ENCODE measurements around the gene ORM1. TPM values are rescaled to one million over a fixed set of nuclear protein-coding genes. Genes with fewer than 3 reads are reported as not detected.

The ORM1 gene
- total and polyA plus RNA-seq, 8 donors: 3.0 to 87.0 (median 5.9) TPM

GRCh38 chr9:114280636-114281472, 42.0 kb upstream of the ORM1 start:
- Histone ChIP-seq H3K4me1 (no peaks in the 10 kb centered on the region), H3K9me3 (no peaks in the 10 kb centered on the region), H3K27ac (no peak overlapping the region), H3K27me3 (peaks cover 0 to 5% of the 10 kb centered on the region in 2 donors), H3K36me3 (peaks cover 0 to 8% of the 10 kb centered on the region in 2 donors), H3K4me3 (no peak overlapping the region)
- DNase-seq: peak in 2 of 4 donors; percentile 27 to 39
- intact Hi-C loops (cut with DNase I): loop anchor here in 1 of 2 donors (10.0 kb wide), 1 partner anchor 126 kb away; the partner anchor contains the start of gene COL27A1
- no peak for ATAC-seq
- TF ChIP-seq CTCF (IDR thresholded peaks at IDR 0.05): no peak

GRCh38 chr9:114281473-114282103, 41.3 kb upstream of the ORM1 start:
- intact Hi-C loops (cut with DNase I): loop anchor here in 1 of 2 donors (10.0 kb wide), 1 partner anchor 127 kb away; the partner anchor contains the start of gene COL27A1
- H3K4me3 ChIP-seq: no peak overlapping the region
- no peak overlapping the region for H3K27ac ChIP-seq
- ATAC-seq (no peak), DNase-seq (peak in 3 of 4 donors; percentile 26 to 44 (median 27))
- peaks cover 0 to 5% of the 10 kb centered on the region in 2 donors for H3K27me3 ChIP-seq
- no peaks in the 10 kb centered on the region for H3K4me1 ChIP-seq
- TF ChIP-seq CTCF (IDR thresholded peaks at IDR 0.05): no peak
- H3K9me3 ChIP-seq: no peaks in the 10 kb centered on the region
- H3K36me3 ChIP-seq: peaks cover 0 to 8% of the 10 kb centered on the region in 2 donors

- intact Hi-C loops (cut with DNase I): loop anchor here in 1 of 2 donors (10.0 kb wide), 1 partner anchor 127 kb away; the partner anchor contains the start of gene COL27A1
- no peaks in the 10 kb centered on the region for H3K9me3 ChIP-seq
- DNase-seq (peak in 2 of 4 donors; percentile 22 to 30), ATAC-seq (no peak)
- no peak overlapping the region for H3K4me3 ChIP-seq
- no peaks in the 10 kb centered on the region for H3K4me1 ChIP-seq
- H3K36me3 ChIP-seq: peaks cover 0 to 8% of the 10 kb centered on the region in 2 donors
- H3K27me3 ChIP-seq: peaks cover 0 to 5% of the 10 kb centered on the region in 2 donors
- TF ChIP-seq CTCF (IDR thresholded peaks at IDR 0.05): no peak
- no peak overlapping the region for H3K27ac ChIP-seq
These were observed 40.8 kb upstream of the ORM1 start for GRCh38 chr9:114282104-114282485.

- DNase-seq: no peak
- intact Hi-C loops (cut with DNase I): loop anchor here in 1 of 2 donors (10.0 kb wide), 1 partner anchor 128 kb away; the partner anchor contains the start of gene COL27A1
- Histone ChIP-seq H3K4me3 (no peak overlapping the region), H3K9me3 (no peaks in the 10 kb centered on the region), H3K4me1 (no peaks in the 10 kb centered on the region), H3K27ac (no peak overlapping the region), H3K27me3 (peaks cover 0 to 5% of the 10 kb centered on the region in 2 donors), H3K36me3 (peaks cover 0 to 8% of the 10 kb centered on the region in 2 donors)
- no peak for TF ChIP-seq CTCF (IDR thresholded peaks at IDR 0.05)
- ATAC-seq: no peak
These were observed 40.4 kb upstream of the ORM1 start for GRCh38 chr9:114282507-114282906.

- intact Hi-C loops (cut with DNase I): loop anchor here in 1 of 2 donors (10.0 kb wide), 1 partner anchor 128 kb away; the partner anchor contains the start of gene COL27A1
- ATAC-seq: no peak
- Histone ChIP-seq H3K36me3 (peaks cover 0 to 8% of the 10 kb centered on the region in 2 donors), H3K4me3 (no peak overlapping the region), H3K9me3 (no peaks in the 10 kb centered on the region), H3K27ac (no peak overlapping the region), H3K27me3 (peaks cover 0 to 5% of the 10 kb centered on the region in 2 donors), H3K4me1 (no peaks in the 10 kb centered on the region)
- DNase-seq: peak in 1 of 4 donors; percentile 18
- no peak for TF ChIP-seq CTCF (IDR thresholded peaks at IDR 0.05)
These were observed 40.0 kb upstream of the ORM1 start for GRCh38 chr9:114282926-114283325.

Data from left lung (tissue), 10 donors.